ENCODE measurements around the gene INSYN2B. TPM values are rescaled to one million over a fixed set of nuclear protein-coding genes. Genes with fewer than 3 reads are reported as not detected.

Gene INSYN2B
- total RNA-seq, 1 experiment from 2014 or later, result not detected

DNA sequence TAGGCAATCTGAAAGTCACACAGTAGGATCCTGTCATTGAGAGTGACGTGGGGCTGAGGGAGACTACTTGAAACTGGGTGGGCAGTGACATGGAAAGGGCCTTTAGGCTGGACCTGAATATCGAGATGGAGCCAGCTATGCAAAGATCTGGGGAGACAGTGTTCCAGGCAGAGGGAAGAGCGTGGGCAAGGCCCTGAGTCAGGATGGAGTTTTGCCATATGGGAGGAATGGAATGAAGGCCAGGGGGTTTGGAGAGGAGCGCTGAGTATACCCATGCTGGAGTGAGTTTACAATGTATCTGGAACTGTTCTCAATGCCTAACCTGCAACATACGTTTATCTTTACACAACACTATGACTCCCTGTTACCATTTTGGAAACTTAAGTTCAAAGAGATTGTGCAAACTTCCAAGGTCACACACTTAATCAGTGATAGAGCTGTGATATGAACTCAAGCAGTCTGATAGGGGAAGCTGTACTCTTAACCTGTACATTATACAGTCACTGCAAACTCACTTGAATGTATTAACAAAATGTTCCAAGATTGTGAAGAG, 33.5 kb downstream of the INSYN2B start:
- Histone ChIP-seq H3K9me3 (ENCODE audit: control insufficient read depth in 1 of 2, insufficient read depth in 1 of 2, low read depth in 1 of 2, low read length in 2 of 2) (no peaks in the 10 kb centered on the region), H3K79me2 (ENCODE audit: insufficient read depth, low read length) (no peaks in the 10 kb centered on the region), H4K20me1 (ENCODE audit: insufficient read depth) (no peaks in the 10 kb centered on the region), H3K9me2 (ENCODE audit: insufficient read depth) (no peaks in the 10 kb centered on the region), H3K36me3 (ENCODE audit: control insufficient read depth in 1 of 2, insufficient read depth in 2 of 2, low read length in 2 of 2) (no peaks in the 10 kb centered on the region), H3K4me1 (ENCODE audit: control insufficient read depth in 1 of 2, insufficient read depth in 2 of 2, low read length in 2 of 2) (no peaks in the 10 kb centered on the region), H3K27me3 (ENCODE audit: insufficient read depth, low read length) (peaks cover 23% of the 10 kb centered on the region; the same call in 1 of the 2 replicates), H3K27ac (ENCODE audit: low read depth, low read length) (no peak overlapping the region), H3K4me3 (replicated peaks in 1 of 2; ENCODE audit: low read depth in 1 of 2, low read length in 2 of 2) (no peak overlapping the region), H3K4me2 (ENCODE audit: low read length) (no peak overlapping the region), H3K9ac (ENCODE audit: low read length) (no peak overlapping the region), H2AFZ (ENCODE audit: low read depth, low read length, poor library complexity, severe bottlenecking) (no peak overlapping the region)
- POLR2A ChIA-PET, result no interaction called here
- TF ChIP-seq, protein P1, sequence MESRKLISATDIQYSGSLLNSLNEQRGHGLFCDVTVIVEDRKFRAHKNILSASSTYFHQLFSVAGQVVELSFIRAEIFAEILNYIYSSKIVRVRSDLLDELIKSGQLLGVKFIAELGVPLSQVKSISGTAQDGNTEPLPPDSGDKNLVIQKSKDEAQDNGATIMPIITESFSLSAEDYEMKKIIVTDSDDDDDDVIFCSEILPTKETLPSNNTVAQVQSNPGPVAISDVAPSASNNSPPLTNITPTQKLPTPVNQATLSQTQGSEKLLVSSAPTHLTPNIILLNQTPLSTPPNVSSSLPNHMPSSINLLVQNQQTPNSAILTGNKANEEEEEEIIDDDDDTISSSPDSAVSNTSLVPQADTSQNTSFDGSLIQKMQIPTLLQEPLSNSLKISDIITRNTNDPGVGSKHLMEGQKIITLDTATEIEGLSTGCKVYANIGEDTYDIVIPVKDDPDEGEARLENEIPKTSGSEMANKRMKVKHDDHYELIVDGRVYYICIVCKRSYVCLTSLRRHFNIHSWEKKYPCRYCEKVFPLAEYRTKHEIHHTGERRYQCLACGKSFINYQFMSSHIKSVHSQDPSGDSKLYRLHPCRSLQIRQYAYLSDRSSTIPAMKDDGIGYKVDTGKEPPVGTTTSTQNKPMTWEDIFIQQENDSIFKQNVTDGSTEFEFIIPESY (IDR thresholded peaks at IDR 0.05; ENCODE audit: extremely low read depth, insufficient replicate concordance, low read length), result no peak
- TF ChIP-seq CEBPB (IDR thresholded peaks at IDR 0.05; ENCODE audit: low read depth) (no peak), YY1 (IDR thresholded peaks at IDR 0.05; ENCODE audit: extremely low read depth, insufficient replicate concordance, low read depth, low read length) (no peak), CBX3 (IDR thresholded peaks at IDR 0.05; ENCODE audit: low read depth) (no peak), RAD21 (IDR thresholded peaks at IDR 0.05; ENCODE audit: low read depth) (no peak)
- TF ChIP-seq, protein P2, sequence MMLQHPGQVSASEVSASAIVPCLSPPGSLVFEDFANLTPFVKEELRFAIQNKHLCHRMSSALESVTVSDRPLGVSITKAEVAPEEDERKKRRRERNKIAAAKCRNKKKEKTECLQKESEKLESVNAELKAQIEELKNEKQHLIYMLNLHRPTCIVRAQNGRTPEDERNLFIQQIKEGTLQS (IDR thresholded peaks at IDR 0.05), result no peak
- DNase-seq (ENCODE audit: low read depth, low spot score), result no peak
- intact Hi-C loops (cut with micrococcal nuclease), result no loop called here
- ATAC-seq, result no peak
- BruUV-seq (replicated peaks), result no TSS peak
- CTCF ChIA-PET, result no interaction called here
- RAD21 ChIA-PET (ENCODE audit: low non-redundant PET in 1 of 2, low total read pairs in 2 of 2, uncharacterized antibody in 2 of 2, unreplicated experiment in 2 of 2), result no interaction called here

DNA sequence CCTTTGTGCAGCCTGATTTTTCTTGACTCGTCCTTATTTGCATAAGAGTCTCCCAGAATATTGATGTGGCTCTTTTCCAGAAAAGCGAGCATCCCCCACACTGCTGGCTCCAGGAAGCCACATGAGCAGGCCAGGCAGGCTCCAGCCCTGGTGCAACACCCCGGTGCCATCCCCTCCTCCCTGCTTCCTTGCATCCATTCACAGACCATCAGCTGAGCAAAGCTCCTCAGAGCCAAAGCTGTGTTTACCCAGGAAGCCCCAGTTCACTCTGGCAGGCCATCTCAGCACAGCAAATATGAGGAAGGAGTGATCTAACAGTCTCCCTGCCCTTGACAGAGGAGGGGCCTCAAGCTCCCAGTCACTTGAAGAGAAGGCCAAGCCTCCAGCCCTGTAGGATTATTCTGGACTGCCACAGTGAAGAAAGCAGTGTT, 34.4 kb downstream of the INSYN2B start:
- intact Hi-C loops (cut with micrococcal nuclease), result no loop called here
- Histone ChIP-seq H2AFZ (ENCODE audit: low read depth, low read length, poor library complexity, severe bottlenecking) (no peak overlapping the region), H3K4me2 (ENCODE audit: low read length) (no peak overlapping the region), H3K27ac (ENCODE audit: low read depth, low read length) (no peak overlapping the region), H3K4me3 (replicated peaks in 1 of 2; ENCODE audit: low read depth in 1 of 2, low read length in 2 of 2) (no peak overlapping the region), H3K9ac (ENCODE audit: low read length) (no peak overlapping the region), H4K20me1 (ENCODE audit: insufficient read depth) (no peaks in the 10 kb centered on the region), H3K79me2 (ENCODE audit: insufficient read depth, low read length) (no peaks in the 10 kb centered on the region), H3K4me1 (ENCODE audit: control insufficient read depth in 1 of 2, insufficient read depth in 2 of 2, low read length in 2 of 2) (no peaks in the 10 kb centered on the region), H3K27me3 (ENCODE audit: insufficient read depth, low read length) (peaks cover 14% of the 10 kb centered on the region; the same call in 1 of the 2 replicates), H3K36me3 (ENCODE audit: control insufficient read depth in 1 of 2, insufficient read depth in 2 of 2, low read length in 2 of 2) (no peaks in the 10 kb centered on the region), H3K9me3 (ENCODE audit: control insufficient read depth in 1 of 2, insufficient read depth in 1 of 2, low read depth in 1 of 2, low read length in 2 of 2) (no peaks in the 10 kb centered on the region), H3K9me2 (ENCODE audit: insufficient read depth) (no peaks in the 10 kb centered on the region)
- BruUV-seq (replicated peaks), result no TSS peak
- CTCF ChIA-PET, result no interaction called here
- DNase-seq (ENCODE audit: low read depth, low spot score) (no peak), ATAC-seq (no peak)
- TF ChIP-seq, protein P3, sequence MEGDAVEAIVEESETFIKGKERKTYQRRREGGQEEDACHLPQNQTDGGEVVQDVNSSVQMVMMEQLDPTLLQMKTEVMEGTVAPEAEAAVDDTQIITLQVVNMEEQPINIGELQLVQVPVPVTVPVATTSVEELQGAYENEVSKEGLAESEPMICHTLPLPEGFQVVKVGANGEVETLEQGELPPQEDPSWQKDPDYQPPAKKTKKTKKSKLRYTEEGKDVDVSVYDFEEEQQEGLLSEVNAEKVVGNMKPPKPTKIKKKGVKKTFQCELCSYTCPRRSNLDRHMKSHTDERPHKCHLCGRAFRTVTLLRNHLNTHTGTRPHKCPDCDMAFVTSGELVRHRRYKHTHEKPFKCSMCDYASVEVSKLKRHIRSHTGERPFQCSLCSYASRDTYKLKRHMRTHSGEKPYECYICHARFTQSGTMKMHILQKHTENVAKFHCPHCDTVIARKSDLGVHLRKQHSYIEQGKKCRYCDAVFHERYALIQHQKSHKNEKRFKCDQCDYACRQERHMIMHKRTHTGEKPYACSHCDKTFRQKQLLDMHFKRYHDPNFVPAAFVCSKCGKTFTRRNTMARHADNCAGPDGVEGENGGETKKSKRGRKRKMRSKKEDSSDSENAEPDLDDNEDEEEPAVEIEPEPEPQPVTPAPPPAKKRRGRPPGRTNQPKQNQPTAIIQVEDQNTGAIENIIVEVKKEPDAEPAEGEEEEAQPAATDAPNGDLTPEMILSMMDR (IDR thresholded peaks at IDR 0.05 in 2 of 3, conservative IDR thresholded peaks at IDR 0.05 in 1 of 3; ENCODE audit: borderline replicate concordance in 1 of 3, insufficient read depth in 1 of 3, low read depth in 2 of 3, low read length in 2 of 3), result no peak
- TF ChIP-seq CBX3 (IDR thresholded peaks at IDR 0.05; ENCODE audit: low read depth) (no peak), RAD21 (IDR thresholded peaks at IDR 0.05; ENCODE audit: low read depth) (no peak)
- TF ChIP-seq, protein P4, sequence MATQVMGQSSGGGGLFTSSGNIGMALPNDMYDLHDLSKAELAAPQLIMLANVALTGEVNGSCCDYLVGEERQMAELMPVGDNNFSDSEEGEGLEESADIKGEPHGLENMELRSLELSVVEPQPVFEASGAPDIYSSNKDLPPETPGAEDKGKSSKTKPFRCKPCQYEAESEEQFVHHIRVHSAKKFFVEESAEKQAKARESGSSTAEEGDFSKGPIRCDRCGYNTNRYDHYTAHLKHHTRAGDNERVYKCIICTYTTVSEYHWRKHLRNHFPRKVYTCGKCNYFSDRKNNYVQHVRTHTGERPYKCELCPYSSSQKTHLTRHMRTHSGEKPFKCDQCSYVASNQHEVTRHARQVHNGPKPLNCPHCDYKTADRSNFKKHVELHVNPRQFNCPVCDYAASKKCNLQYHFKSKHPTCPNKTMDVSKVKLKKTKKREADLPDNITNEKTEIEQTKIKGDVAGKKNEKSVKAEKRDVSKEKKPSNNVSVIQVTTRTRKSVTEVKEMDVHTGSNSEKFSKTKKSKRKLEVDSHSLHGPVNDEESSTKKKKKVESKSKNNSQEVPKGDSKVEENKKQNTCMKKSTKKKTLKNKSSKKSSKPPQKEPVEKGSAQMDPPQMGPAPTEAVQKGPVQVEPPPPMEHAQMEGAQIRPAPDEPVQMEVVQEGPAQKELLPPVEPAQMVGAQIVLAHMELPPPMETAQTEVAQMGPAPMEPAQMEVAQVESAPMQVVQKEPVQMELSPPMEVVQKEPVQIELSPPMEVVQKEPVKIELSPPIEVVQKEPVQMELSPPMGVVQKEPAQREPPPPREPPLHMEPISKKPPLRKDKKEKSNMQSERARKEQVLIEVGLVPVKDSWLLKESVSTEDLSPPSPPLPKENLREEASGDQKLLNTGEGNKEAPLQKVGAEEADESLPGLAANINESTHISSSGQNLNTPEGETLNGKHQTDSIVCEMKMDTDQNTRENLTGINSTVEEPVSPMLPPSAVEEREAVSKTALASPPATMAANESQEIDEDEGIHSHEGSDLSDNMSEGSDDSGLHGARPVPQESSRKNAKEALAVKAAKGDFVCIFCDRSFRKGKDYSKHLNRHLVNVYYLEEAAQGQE (IDR thresholded peaks at IDR 0.05; ENCODE audit: low read depth), result no peak
- TF ChIP-seq, protein P5, sequence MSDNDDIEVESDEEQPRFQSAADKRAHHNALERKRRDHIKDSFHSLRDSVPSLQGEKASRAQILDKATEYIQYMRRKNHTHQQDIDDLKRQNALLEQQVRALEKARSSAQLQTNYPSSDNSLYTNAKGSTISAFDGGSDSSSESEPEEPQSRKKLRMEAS (IDR thresholded peaks at IDR 0.05), result no peak
- RAD21 ChIA-PET (ENCODE audit: low non-redundant PET in 1 of 2, low total read pairs in 2 of 2, uncharacterized antibody in 2 of 2, unreplicated experiment in 2 of 2), result no interaction called here
- POLR2A ChIA-PET, result no interaction called here
